GM18868 (cell line): ENCODE data around the gene PRICKLE1.
"Not testable (repeated sequence)": the region's sequence is repeated elsewhere in the genome, so short reads cannot be mapped to it uniquely, and the experiment has no call there.

ENCODE experiments used
- ATAC-seq: cut with Tn5 transposase; IDR thresholded peaks from one replicate; pipeline ENCODE4 v1.9.1; 2021; ENCODE audit warnings: mild to moderate bottlenecking, moderate library complexity; ENCODE audit not compliant: unreplicated experiment

PRICKLE1 gene

GRCh38 chr12:42560977-42561376, 28.6 kb downstream of the PRICKLE1 start:
- ATAC-seq: no peak

- no peak for ATAC-seq
These were observed 31.9 kb downstream of the PRICKLE1 start for GRCh38 chr12:42557586-42558172.

- ATAC-seq: no peak
These were observed 32.6 kb downstream of the PRICKLE1 start for GRCh38 chr12:42556917-42557316.

- no peak for ATAC-seq
These were observed 36.7 kb downstream of the PRICKLE1 start for GRCh38 chr12:42552822-42553221.

- no peak for ATAC-seq
These were observed 38.7 kb downstream of the PRICKLE1 start for GRCh38 chr12:42550800-42551199.

GRCh38 chr12:42546709-42547108, 42.8 kb downstream of the PRICKLE1 start:
- ATAC-seq: no peak

- ATAC-seq: no peak
These were observed 47.6 kb downstream of the PRICKLE1 start for GRCh38 chr12:42541965-42542364.

GRCh38 chr12:42541308-42541707, 48.2 kb downstream of the PRICKLE1 start:
- not testable (repeated sequence) for ATAC-seq

GRCh38 chr12:42539696-42540095, 49.9 kb downstream of the PRICKLE1 start:
- ATAC-seq: no peak

- no peak for ATAC-seq
These were observed 51.3 kb downstream of the PRICKLE1 start for GRCh38 chr12:42538203-42538602.

- ATAC-seq: no peak
These were observed 55.2 kb downstream of the PRICKLE1 start for GRCh38 chr12:42534184-42534838.

GRCh38 chr12:42530284-42530683, 59.3 kb downstream of the PRICKLE1 start:
- no peak for ATAC-seq

GRCh38 chr12:42525444-42525843, 64.1 kb downstream of the PRICKLE1 start:
- no peak for ATAC-seq

- ATAC-seq: no peak
These were observed 64.8 kb downstream of the PRICKLE1 start for GRCh38 chr12:42524716-42525115.

- ATAC-seq: no peak
These were observed 73.0 kb downstream of the PRICKLE1 start for GRCh38 chr12:42516573-42516972.

GRCh38 chr12:42511656-42512055, 77.9 kb downstream of the PRICKLE1 start:
- no peak for ATAC-seq

- no peak for ATAC-seq
These were observed 78.7 kb downstream of the PRICKLE1 start for GRCh38 chr12:42510823-42511222.

GRCh38 chr12:42508913-42509460, 80.6 kb downstream of the PRICKLE1 start:
- ATAC-seq: no peak

- ATAC-seq: no peak
These were observed 82.0 kb downstream of the PRICKLE1 start for GRCh38 chr12:42507565-42507964.

- no peak for ATAC-seq
These were observed 82.5 kb downstream of the PRICKLE1 start for GRCh38 chr12:42507081-42507480.

GRCh38 chr12:42504049-42504448, 85.5 kb downstream of the PRICKLE1 start:
- ATAC-seq: no peak

GRCh38 chr12:42502682-42503081, 86.9 kb downstream of the PRICKLE1 start:
- no peak for ATAC-seq
